Heart left ventricle (tissue), 16 donors: Measurements from ENCODE around the gene SLC16A10. TPM values are rescaled to one million over a fixed set of nuclear protein-coding genes. Genes with fewer than 3 reads are reported as not detected.
A peak's percentile ranks its signal among the peaks of the same experiment; 100 is the strongest.
"Not testable (repeated sequence)": the region's sequence is repeated elsewhere in the genome, so short reads cannot be mapped to it uniquely, and the experiment has no call there.

Experiments
- ATAC-seq, 4 donors: fragments of 200-7000 bp; cut with Tn5 transposase; one replicate each; pipeline ENCODE4 v1.9.1; 2020 to 2022; ENCODE audit warnings: moderate library complexity in 4 of 4, mild to moderate bottlenecking in 3 of 4, moderate number of reproducible peaks in 1 of 4
- DNase-seq, 5 donors: peaks; one replicate each; pipeline ENCODE4 v3.0.0-alpha.2; 2020
- H3K27ac ChIP-seq, 12 donors: fragments of 200-600 bp; sonication (generic) in 4 of 12; one replicate each; pipeline versions ENCODE4 v1.5.0 to v1.8.0; 2016 to 2022; ENCODE audit warnings: mild to moderate bottlenecking in 2 of 12
- H3K27me3 ChIP-seq, 9 donors: fragments of 200-600 bp; sonication (generic) in 2 of 9; one replicate each; pipeline versions ENCODE4 v1.5.1 to v1.8.0; 2016 to 2022; ENCODE audit warnings: mild to moderate bottlenecking in 3 of 9
- H3K36me3 ChIP-seq, 9 donors: fragments of 200-600 bp; sonication (generic) in 2 of 9; one replicate each; pipeline versions ENCODE4 v1.5.0 to v1.8.0; 2018 to 2022; ENCODE audit warnings: mild to moderate bottlenecking in 2 of 9
- H3K4me1 ChIP-seq, 12 donors: fragments of 200-600 bp; sonication (generic) in 4 of 12; one replicate each; pipeline versions ENCODE4 v1.5.0 to v1.8.0; 2016 to 2022; ENCODE audit warnings: mild to moderate bottlenecking in 3 of 12
- H3K4me3 ChIP-seq, 12 donors: fragments of 200-600 bp; sonication (generic) in 4 of 12; one replicate each; pipeline versions ENCODE4 v1.5.0 to v1.8.0; 2017 to 2022; ENCODE audit warnings: mild to moderate bottlenecking in 9 of 12, moderate library complexity in 4 of 12
- H3K9me3 ChIP-seq, 12 donors: fragments of 200-600 bp; sonication (generic) in 4 of 12; one replicate each; pipeline versions ENCODE4 v1.5.0 to v1.8.0; 2016 to 2022; ENCODE audit warnings: mild to moderate bottlenecking in 1 of 12
- POLR2A ChIP-seq, 2 donors: fragments of 450-650 bp; IDR thresholded peaks; one replicate each; pipeline ENCODE4 v1.6.1; 2017; ENCODE audit warnings: antibody characterized with exemption in 2 of 2, mild to moderate bottlenecking in 2 of 2, moderate library complexity in 2 of 2
- WGBS, 4 donors: extraction: QIAGEN DNeasy Blood & Tissue Kit in 2 of 4; methylation state at CpG; one replicate each; pipeline versions ENCODE4 v1.1.5 to v1.1.7; 2013 to 2018; 5-methylcytosine and 5-hydroxymethylcytosine counted together
- intact Hi-C, 10 donors: fragments of 100-400 bp; cut with DNase I; formaldehyde crosslinking; loops; one replicate each; pipeline versions ENCODE4 v1.11.1 to v1.14.2; 2022
- polyA plus RNA-seq, 2 donors: library from polyadenylated mRNA; stranded (reverse); fragments of 200-250 nt; gene quantifications; one replicate each; pipeline ENCODE4 v1.2.3, GENCODE V29; 2013
- total RNA-seq, 9 donors: library from RNA; depleted of rRNA in 2 of 9; stranded (reverse); fragments of >200 nt in 2 of 9; fragmentation: NEBNext Ultra II Directional in 3 of 9; extraction: Animal tissue kit (Norgen Biotek cat#: 25700) in 3 of 9; gene quantifications; one replicate each; pipeline versions ENCODE4 v1.1.0 to v1.2.4, GENCODE V29; 2016 to 2023
- TF ChIP-seq, protein P1 (sequence below), 12 donors: fragments of 200-600 bp; sonication (generic) in 4 of 12; IDR thresholded peaks; one replicate each; pipeline versions ENCODE4 v1.5.0 to v1.8.0; 2018 to 2022; ENCODE audit warnings: antibody characterized with exemption in 12 of 12, mild to moderate bottlenecking in 5 of 12
- donor health status: ischemic (EF 13 %, LVEDD 7.1; RV severe dilation, severe dysfunction).
- donor health status: healthy with polysubstance abuse.
- donor health status: DM: no; HTN: yes; CAD: no.
- donor health status: DM: no; HTN: no; CAD: no.
- donor health status: ischemic (EF 25% LVEDD 6.9; RV normal size, moderate dysfunction).
- donor health status: ischemic (EF 25% LVEDD 5.7; RV mildly dilated, moderate dysfunction).
- donor health status: healthy.
- donor health status: DM: yes; HTN: yes; CAD: no.
- donor health status: ischemic (EF 35%, LVEDD 5.7; RV mildly dilated, moderate dysfunction).
- donor health status: nonischemic (EF 11% LVEDD 7.7; RV severe dilation, severe dysfunction).
- donor health status: DM: yes; HTN: yes; CAD: no.
- donor health status: PGD.
- donor health status: ischemic (EF 29% LVEDD 5.4; RV normal size, mild dysfunction).
- donor health status: nonischemic (EF 23%, LVEDD 6.1; RV moderate dilation, normal function).

Gene SLC16A10
- total and polyA plus RNA-seq, 11 donors, result 1.9 to 16.7 (median 6.6) TPM

DNA sequence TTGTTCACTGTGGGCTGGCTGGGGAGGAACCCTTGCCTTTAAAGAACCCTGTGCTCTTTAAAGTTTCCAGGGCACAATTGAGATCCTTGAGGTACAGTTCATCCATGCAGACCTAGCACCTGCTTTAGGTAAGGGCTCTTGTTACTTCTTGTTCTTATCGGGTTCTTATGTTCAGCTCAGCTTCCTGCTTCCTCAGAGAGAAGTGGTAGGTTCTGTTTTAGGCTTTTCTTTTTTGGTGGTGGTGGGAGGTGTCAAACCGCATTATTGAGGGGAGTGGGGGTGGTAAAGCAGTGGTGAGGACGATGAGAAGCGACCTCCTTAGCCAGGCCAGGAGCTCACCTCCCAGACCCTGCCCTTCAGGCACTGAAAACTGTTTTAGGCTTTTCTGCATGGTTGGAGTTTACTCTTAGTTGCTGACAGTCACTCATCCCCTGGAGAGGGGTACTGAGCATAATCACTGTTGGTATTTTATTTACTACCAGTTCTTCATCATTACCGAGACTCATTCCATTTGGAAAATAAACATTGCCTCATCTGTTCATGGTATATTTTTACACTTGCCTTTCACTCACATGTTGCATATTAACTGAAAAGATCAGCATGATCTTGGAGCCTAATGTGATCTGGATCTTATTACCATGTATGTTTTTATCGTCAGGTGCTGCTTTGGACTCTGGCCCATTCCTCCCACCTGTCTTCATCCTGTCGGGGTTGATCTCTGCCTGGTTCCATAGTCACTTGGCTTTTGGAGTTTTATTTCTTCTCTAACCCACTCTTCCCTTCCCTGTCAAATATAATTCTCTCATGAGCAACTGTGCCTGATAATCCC is 35.4 kb downstream of the SLC16A10 start:
- H3K9me3 ChIP-seq, result peaks cover 0 to 10% (median 0%) of the 10 kb centered on the region in 12 donors
- ATAC-seq, result no peak
- DNase-seq, result no peak
- no peak overlapping the region for H3K4me3 ChIP-seq
- H3K27me3 ChIP-seq, result no peaks in the 10 kb centered on the region
- H3K27ac ChIP-seq, result no peak overlapping the region
- intact Hi-C loops, result no loop called here
- H3K4me1 ChIP-seq, result peaks cover 0 to 7% (median 0%) of the 10 kb centered on the region in 12 donors
- no peaks in the 10 kb centered on the region for H3K36me3 ChIP-seq
- 65 to 74% (median 70%) methylated on average over 7 of the region's 7 CpGs for WGBS, 4 donors
- no peak for TF ChIP-seq POLR2A (IDR thresholded peaks at IDR 0.05)
- TF ChIP-seq, protein P1, sequence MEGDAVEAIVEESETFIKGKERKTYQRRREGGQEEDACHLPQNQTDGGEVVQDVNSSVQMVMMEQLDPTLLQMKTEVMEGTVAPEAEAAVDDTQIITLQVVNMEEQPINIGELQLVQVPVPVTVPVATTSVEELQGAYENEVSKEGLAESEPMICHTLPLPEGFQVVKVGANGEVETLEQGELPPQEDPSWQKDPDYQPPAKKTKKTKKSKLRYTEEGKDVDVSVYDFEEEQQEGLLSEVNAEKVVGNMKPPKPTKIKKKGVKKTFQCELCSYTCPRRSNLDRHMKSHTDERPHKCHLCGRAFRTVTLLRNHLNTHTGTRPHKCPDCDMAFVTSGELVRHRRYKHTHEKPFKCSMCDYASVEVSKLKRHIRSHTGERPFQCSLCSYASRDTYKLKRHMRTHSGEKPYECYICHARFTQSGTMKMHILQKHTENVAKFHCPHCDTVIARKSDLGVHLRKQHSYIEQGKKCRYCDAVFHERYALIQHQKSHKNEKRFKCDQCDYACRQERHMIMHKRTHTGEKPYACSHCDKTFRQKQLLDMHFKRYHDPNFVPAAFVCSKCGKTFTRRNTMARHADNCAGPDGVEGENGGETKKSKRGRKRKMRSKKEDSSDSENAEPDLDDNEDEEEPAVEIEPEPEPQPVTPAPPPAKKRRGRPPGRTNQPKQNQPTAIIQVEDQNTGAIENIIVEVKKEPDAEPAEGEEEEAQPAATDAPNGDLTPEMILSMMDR (IDR thresholded peaks at IDR 0.05), result no peak

DNA sequence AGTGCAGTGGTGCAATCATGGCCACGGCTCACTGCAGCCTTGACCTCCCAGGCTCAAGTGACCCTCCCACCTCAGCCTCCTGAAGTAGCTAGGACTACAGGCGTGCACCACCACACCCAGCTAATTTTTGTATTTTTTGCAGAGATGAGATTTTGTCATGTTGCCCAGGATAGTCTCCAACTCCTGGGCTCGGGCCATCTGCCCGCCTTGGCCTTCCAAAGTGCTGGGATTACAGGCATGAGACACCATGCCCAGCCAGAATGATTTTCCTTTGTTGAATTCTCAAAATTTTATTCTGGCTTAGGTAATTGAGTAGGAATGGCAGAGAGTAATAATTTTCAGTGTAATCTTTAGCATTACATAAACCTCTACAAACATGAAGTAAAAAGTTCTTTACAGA is 37.1 kb downstream of the SLC16A10 start:
- no peak overlapping the region for H3K4me3 ChIP-seq
- WGBS, 4 donors, result 75 to 93% (median 83%) methylated on average over 4 of the region's 4 CpGs
- H3K27me3 ChIP-seq, result no peaks in the 10 kb centered on the region
- ATAC-seq, result no peak
- intact Hi-C loops, result no loop called here
- TF ChIP-seq POLR2A (IDR thresholded peaks at IDR 0.05), result no peak
- TF ChIP-seq, protein P1 (IDR thresholded peaks at IDR 0.05), result no peak
- DNase-seq, result no peak
- peaks cover 0 to 8% (median 0%) of the 10 kb centered on the region in 12 donors for H3K9me3 ChIP-seq
- no peak overlapping the region for H3K27ac ChIP-seq
- no peaks in the 10 kb centered on the region for H3K36me3 ChIP-seq
- peaks cover 0 to 11% (median 0%) of the 10 kb centered on the region in 12 donors for H3K4me1 ChIP-seq

DNA sequence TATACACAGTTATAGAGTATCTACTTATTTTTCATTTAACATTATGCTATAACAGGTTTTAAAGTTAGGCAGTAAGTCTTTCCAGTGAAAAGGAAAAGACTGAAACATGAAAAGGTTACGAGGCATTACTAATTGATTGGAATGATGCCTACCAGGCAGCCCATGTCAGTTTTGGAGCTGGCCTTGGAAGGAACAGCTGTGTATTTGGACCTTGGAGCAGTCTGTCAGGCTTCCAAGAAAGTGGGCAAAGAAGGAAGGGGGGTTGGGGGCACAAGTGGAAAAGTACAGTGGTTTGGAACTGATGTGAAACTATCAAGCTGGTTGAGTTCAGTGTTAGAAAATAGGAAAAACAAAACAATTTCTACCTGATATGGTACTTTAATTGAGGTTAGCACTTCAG is 41.7 kb downstream of the SLC16A10 start:
- DNase-seq, result peak in 4 of 5 donors; percentile 26 to 62 (median 40)
- intact Hi-C loops, result no loop called here
- H3K27ac ChIP-seq, result peak overlapping the region in 4 of 12 donors; percentile 11 to 72 (median 35)
- H3K9me3 ChIP-seq, result peaks cover 0 to 6% (median 0%) of the 10 kb centered on the region in 12 donors
- 25 to 41% (median 32%) methylated on average over 1 of the region's 1 CpG for WGBS, 4 donors
- H3K27me3 ChIP-seq, result no peaks in the 10 kb centered on the region
- H3K4me1 ChIP-seq, result peaks cover 0 to 14% (median 0%) of the 10 kb centered on the region in 12 donors
- TF ChIP-seq, protein P1 (IDR thresholded peaks at IDR 0.05), result no peak
- TF ChIP-seq POLR2A (IDR thresholded peaks at IDR 0.05), result no peak
- H3K4me3 ChIP-seq, result no peak overlapping the region
- ATAC-seq, result peak; percentile 64 to 86 (median 80)
- H3K36me3 ChIP-seq, result no peaks in the 10 kb centered on the region

DNA sequence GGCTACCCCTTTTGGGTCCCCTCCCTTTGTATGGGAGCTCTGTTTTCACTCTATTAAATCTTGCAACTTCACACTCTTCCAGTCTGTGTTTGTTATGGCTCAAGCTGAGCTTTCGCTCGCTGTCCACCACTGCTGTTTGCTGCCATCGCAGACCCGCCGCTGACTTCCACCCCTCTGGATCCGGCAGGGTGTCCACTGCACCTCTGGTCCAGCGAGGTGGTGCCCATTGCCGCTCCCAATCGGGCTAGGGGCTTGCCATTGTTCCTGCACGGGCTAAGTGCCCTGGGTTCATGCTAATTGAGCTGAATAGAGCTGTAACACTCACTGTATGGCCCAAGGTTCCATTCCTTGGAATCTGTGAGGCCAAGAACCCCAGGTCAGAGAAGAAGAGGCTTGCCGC is 43.7 kb downstream of the SLC16A10 start:
- H3K36me3 ChIP-seq, intact Hi-C loops, H3K27me3 ChIP-seq, DNase-seq, H3K27ac ChIP-seq, H3K9me3 ChIP-seq, ATAC-seq, H3K4me3 ChIP-seq: not testable (repeated sequence)
- H3K4me1 ChIP-seq, result peaks cover 0 to 14% (median 0%) of the 10 kb centered on the region in 12 donors
- 91 to 100% (median 93%) methylated on average over 10 to 11 of the region's 11 CpGs for WGBS, 4 donors

DNA sequence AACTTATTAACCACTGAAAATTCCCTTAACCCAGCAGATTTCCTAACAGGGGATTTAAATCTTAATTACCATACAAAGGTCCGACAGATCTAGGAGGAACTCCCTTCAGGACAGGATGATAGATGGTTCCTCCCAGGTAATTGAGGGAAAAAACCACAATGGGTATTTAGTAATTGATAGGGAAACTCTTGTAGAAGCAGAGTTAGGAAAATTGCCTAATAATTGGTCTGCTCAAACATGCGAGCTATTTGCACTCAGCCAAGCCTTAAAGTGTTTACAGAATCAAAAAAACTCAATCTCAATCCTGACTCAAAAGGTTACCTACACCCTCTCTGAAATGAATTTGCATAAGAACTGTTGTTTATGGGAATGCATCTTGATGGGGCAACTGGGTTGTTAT is 45.4 kb downstream of the SLC16A10 start:
- intact Hi-C loops, H3K27ac ChIP-seq, H3K9me3 ChIP-seq, H3K27me3 ChIP-seq, DNase-seq, H3K36me3 ChIP-seq, H3K4me3 ChIP-seq, ATAC-seq: not testable (repeated sequence)
- H3K4me1 ChIP-seq, result peaks cover 0 to 14% (median 0%) of the 10 kb centered on the region in 12 donors
- WGBS, 4 donors, result 80 to 86% (median 83%) methylated on average over 2 of the region's 2 CpGs

DNA sequence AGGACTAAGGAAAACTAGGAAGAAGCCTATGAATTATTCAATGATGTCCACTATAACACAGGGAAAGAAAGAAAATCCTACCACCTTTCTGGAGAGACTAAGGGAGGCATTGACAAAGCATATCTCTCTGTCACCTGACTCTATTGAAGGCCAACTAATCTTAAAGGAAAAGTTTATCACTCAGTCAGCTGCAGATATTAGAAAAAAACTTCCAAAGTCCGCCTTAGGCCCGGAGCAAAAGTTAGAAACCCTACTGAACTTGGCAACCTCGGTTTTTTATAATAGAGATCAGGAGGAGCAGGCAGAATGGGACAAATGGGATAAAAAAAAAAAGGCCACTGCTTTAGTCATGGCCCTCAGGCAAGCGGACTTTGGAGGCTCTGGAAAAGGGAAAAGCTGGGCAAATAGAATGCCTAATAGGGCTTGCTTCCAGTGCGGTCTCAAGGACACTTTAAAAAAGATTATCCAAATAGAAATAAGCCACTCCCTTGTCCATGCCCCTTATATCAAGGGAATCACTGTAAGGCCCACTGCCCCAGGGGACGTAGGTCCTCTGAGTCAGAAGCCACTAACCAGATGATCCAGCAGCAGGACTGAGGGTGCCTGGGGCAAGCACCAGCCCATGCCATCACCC is 47.0 kb downstream of the SLC16A10 start:
- H3K4me3 ChIP-seq, H3K4me1 ChIP-seq, H3K27me3 ChIP-seq, H3K27ac ChIP-seq, H3K9me3 ChIP-seq, ATAC-seq, DNase-seq, intact Hi-C loops, H3K36me3 ChIP-seq: not testable (repeated sequence)
- 73 to 84% (median 81%) methylated on average over 6 of the region's 6 CpGs for WGBS, 4 donors

DNA sequence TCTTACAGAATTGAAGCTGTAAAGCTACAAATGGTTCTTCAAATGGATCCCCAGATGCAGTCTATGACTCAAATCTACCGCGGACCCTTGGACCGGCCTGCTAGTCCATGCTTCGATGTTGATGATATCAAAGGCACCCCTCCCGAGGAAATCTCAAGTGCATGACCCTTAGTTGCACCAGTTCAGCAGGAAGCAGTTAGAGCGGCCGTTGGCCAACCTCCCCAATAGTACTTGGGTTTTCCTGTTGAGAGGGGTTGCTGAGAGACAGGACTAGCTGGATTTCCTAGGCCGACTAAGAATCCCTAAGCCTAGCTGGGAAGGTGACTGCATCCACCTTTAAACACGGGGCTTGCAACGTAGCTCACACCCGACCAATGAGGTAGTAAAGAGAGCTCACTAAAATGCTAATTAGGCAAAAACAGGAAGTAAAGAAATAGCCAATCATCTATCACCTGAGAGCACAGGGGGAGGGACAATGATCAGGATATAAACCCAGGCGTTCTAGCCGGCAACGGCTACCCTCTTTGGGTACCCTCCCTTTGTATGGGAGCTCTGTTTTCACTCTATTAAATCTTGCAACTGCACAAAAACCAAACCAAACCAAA is 50.3 kb downstream of the SLC16A10 start:
- intact Hi-C loops, ATAC-seq, H3K27ac ChIP-seq, H3K4me1 ChIP-seq, H3K36me3 ChIP-seq, DNase-seq, H3K27me3 ChIP-seq, H3K4me3 ChIP-seq, H3K9me3 ChIP-seq: not testable (repeated sequence)
- 71 to 92% (median 77%) methylated on average over 13 to 14 of the region's 14 CpGs for WGBS, 4 donors
